Measurements from ENCODE around the gene UIMC1.

- TF ChIP-seq, protein P1, sequence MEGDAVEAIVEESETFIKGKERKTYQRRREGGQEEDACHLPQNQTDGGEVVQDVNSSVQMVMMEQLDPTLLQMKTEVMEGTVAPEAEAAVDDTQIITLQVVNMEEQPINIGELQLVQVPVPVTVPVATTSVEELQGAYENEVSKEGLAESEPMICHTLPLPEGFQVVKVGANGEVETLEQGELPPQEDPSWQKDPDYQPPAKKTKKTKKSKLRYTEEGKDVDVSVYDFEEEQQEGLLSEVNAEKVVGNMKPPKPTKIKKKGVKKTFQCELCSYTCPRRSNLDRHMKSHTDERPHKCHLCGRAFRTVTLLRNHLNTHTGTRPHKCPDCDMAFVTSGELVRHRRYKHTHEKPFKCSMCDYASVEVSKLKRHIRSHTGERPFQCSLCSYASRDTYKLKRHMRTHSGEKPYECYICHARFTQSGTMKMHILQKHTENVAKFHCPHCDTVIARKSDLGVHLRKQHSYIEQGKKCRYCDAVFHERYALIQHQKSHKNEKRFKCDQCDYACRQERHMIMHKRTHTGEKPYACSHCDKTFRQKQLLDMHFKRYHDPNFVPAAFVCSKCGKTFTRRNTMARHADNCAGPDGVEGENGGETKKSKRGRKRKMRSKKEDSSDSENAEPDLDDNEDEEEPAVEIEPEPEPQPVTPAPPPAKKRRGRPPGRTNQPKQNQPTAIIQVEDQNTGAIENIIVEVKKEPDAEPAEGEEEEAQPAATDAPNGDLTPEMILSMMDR (IDR thresholded peaks at IDR 0.05 in 4 of 5, conservative IDR thresholded peaks at IDR 0.05 in 1 of 5), result no peak
- no peak for TF ChIP-seq POLR2A (IDR thresholded peaks at IDR 0.05)
Measured at GRCh38 chr5:176857894-176858273, 148.7 kb downstream of the UIMC1 start.

Measured in gastrocnemius medialis (tissue), 4 donors.